Naive thymus-derived CD8-positive, alpha-beta T cell (primary cell): Measurements from ENCODE around the gene ASTN2. TPM values are rescaled to one million over a fixed set of nuclear protein-coding genes. Genes with fewer than 3 reads are reported as not detected.

Experiments used
- ATAC-seq, 2 donors: fragments of 150-1000 bp; cut with Tn5 transposase in 1 of 2; sonication (Bioruptor Pico), chemical (Tn5 transposase) in 1 of 2; 1 replicate in 1 of 2; 2 replicates in 1 of 2; pipeline ENCODE4 v1.10.0; 2021; ENCODE audit warnings: mild to moderate bottlenecking in 2 of 2, moderate library complexity in 2 of 2
- POLR2A ChIA-PET: fragments of 350-600 bp; sonication (Branson Sonifier 250); formaldehyde crosslinking; loops from one replicate; lab custom pipeline; 2021; ENCODE audit warnings: antibody characterized with exemption; lab: Charles Lee
- DNase-seq, 10 donors: peaks; one replicate each; pipeline versions ENCODE4 v3.0.0 to v3.0.0-alpha.2; 2020 to 2022
- H3K27ac Mint-ChIP-seq, 10 donors: one replicate each; pipeline ENCODE4 v1.8.0; 2020 to 2022; ENCODE audit warnings: mild to moderate bottlenecking in 10 of 10, mixed read lengths in 10 of 10, moderate library complexity in 4 of 10, inconsistent platforms in 1 of 10
- H3K27me3 Mint-ChIP-seq, 5 donors: one replicate each; pipeline ENCODE4 v1.8.0; 2021 to 2022; ENCODE audit warnings: mixed read lengths in 5 of 5
- H3K36me3 Mint-ChIP-seq, 3 donors: one replicate each; pipeline ENCODE4 v1.8.0; 2020 to 2022; ENCODE audit warnings: mixed read lengths in 3 of 3, mild to moderate bottlenecking in 2 of 3, inconsistent platforms in 1 of 3
- H3K4me1 Mint-ChIP-seq, 4 donors: one replicate each; pipeline ENCODE4 v1.8.0; 2021 to 2022; ENCODE audit warnings: mixed read lengths in 4 of 4
- H3K4me3 Mint-ChIP-seq, 10 donors: one replicate each; pipeline ENCODE4 v1.8.0; 2020 to 2022; ENCODE audit warnings: mild to moderate bottlenecking in 10 of 10, mixed read lengths in 10 of 10, moderate library complexity in 6 of 10, inconsistent platforms in 1 of 10
- H3K9me3 Mint-ChIP-seq, 9 donors: one replicate each; pipeline ENCODE4 v1.8.0; 2020 to 2022; ENCODE audit warnings: mixed read lengths in 9 of 9, mild to moderate bottlenecking in 3 of 9, inconsistent platforms in 1 of 9, moderate library complexity in 1 of 9
- polyA plus RNA-seq, 3 donors: library from polyadenylated mRNA; unstranded; fragments of 300-500 nt; fragmentation: Illumina TruSeq; gene quantifications; one replicate each; pipeline ENCODE4 v1.2.3, GENCODE V29; 2021
- total RNA-seq, 8 experiments: library from RNA in 2 of 8; stranded (reverse) in 2 of 8; gene quantifications; one replicate each; pipeline ENCODE4 v1.2.3 and lab custom pipeline; 2021 to 2026

The ASTN2 gene
- total and polyA plus RNA-seq, 5 experiments from 2014 or later, result 1.2 to 3.8 (median 3.2) TPM

GRCh38 chr9:117014061-117014460 lies 400.8 kb downstream of the ASTN2 start:
- ATAC-seq (no peak), DNase-seq (no peak)
- Mint-ChIP-seq H3K27me3 (peaks cover 0 to 4% (median 0%) of the 10 kb centered on the region in 5 donors), H3K27ac (no peak overlapping the region), H3K4me1 (no peaks in the 10 kb centered on the region), H3K36me3 (no peaks in the 10 kb centered on the region), H3K4me3 (no peak overlapping the region), H3K9me3 (peaks cover 0 to 18% (median 5%) of the 10 kb centered on the region in 9 donors)
- POLR2A ChIA-PET, result no interaction called here

GRCh38 chr9:117013440-117013995 lies 401.3 kb downstream of the ASTN2 start:
- no peaks in the 10 kb centered on the region for H3K4me1 Mint-ChIP-seq
- peaks cover 0 to 15% (median 3%) of the 10 kb centered on the region in 9 donors for H3K9me3 Mint-ChIP-seq
- peaks cover 0 to 4% (median 0%) of the 10 kb centered on the region in 5 donors for H3K27me3 Mint-ChIP-seq
- DNase-seq (no peak), ATAC-seq (no peak)
- no peak overlapping the region for H3K4me3 Mint-ChIP-seq
- H3K36me3 Mint-ChIP-seq, result no peaks in the 10 kb centered on the region
- H3K27ac Mint-ChIP-seq, result no peak overlapping the region
- POLR2A ChIA-PET, result no interaction called here

GRCh38 chr9:117010061-117010460 lies 404.8 kb downstream of the ASTN2 start:
- Mint-ChIP-seq H3K36me3 (no peaks in the 10 kb centered on the region), H3K27me3 (peaks cover 0 to 13% (median 0%) of the 10 kb centered on the region in 5 donors), H3K27ac (no peak overlapping the region), H3K4me3 (no peak overlapping the region), H3K4me1 (no peaks in the 10 kb centered on the region), H3K9me3 (peaks cover 0 to 39% (median 3%) of the 10 kb centered on the region in 9 donors)
- DNase-seq (no peak), ATAC-seq (no peak)
- POLR2A ChIA-PET, result no interaction called here

GRCh38 chr9:117008876-117009275 lies 406.0 kb downstream of the ASTN2 start:
- Mint-ChIP-seq H3K27ac (no peak overlapping the region), H3K9me3 (peaks cover 0 to 39% (median 2%) of the 10 kb centered on the region in 9 donors), H3K36me3 (no peaks in the 10 kb centered on the region), H3K4me3 (no peak overlapping the region), H3K4me1 (no peaks in the 10 kb centered on the region), H3K27me3 (peaks cover 0 to 9% (median 0%) of the 10 kb centered on the region in 5 donors)
- POLR2A ChIA-PET, result no interaction called here
- ATAC-seq, result no peak
- no peak for DNase-seq

- Mint-ChIP-seq H3K27ac (no peak overlapping the region), H3K4me1 (no peaks in the 10 kb centered on the region), H3K27me3 (peaks cover 0 to 9% (median 0%) of the 10 kb centered on the region in 5 donors), H3K36me3 (no peaks in the 10 kb centered on the region), H3K9me3 (peaks cover 0 to 39% (median 2%) of the 10 kb centered on the region in 9 donors), H3K4me3 (no peak overlapping the region)
- POLR2A ChIA-PET, result no interaction called here
- no peak for ATAC-seq
- DNase-seq, result no peak
These were observed 406.4 kb downstream of the ASTN2 start for GRCh38 chr9:117008461-117008860.

- Mint-ChIP-seq H3K9me3 (peaks cover 0 to 34% (median 3%) of the 10 kb centered on the region in 9 donors), H3K4me1 (no peaks in the 10 kb centered on the region), H3K36me3 (no peaks in the 10 kb centered on the region), H3K27me3 (peaks cover 0 to 9% (median 0%) of the 10 kb centered on the region in 5 donors), H3K27ac (no peak overlapping the region), H3K4me3 (no peak overlapping the region)
- POLR2A ChIA-PET, result no interaction called here
- DNase-seq (no peak), ATAC-seq (no peak)
These were observed 412.2 kb downstream of the ASTN2 start for GRCh38 chr9:117002686-117003085.

- ATAC-seq, result no peak
These were observed 414.0 kb downstream of the ASTN2 start for GRCh38 chr9:117000834-117001233.

GRCh38 chr9:117000196-117000723 lies 414.6 kb downstream of the ASTN2 start:
- no peak overlapping the region for H3K27ac Mint-ChIP-seq
- no peaks in the 10 kb centered on the region for H3K4me1 Mint-ChIP-seq

More at GRCh38 chr9:117000834-117001233, 414.0 kb downstream of the ASTN2 start:
- Mint-ChIP-seq H3K9me3 (peaks cover 0 to 17% (median 2%) of the 10 kb centered on the region in 9 donors), H3K27me3 (peaks cover 0 to 3% (median 0%) of the 10 kb centered on the region in 5 donors), H3K4me3 (no peak overlapping the region), H3K27ac (no peak overlapping the region), H3K36me3 (no peaks in the 10 kb centered on the region), H3K4me1 (no peaks in the 10 kb centered on the region)
- DNase-seq, result no peak
- POLR2A ChIA-PET, result no interaction called here

GRCh38 chr9:116998305-116998704 lies 416.6 kb downstream of the ASTN2 start:
- H3K9me3 Mint-ChIP-seq, result peaks cover 0 to 11% (median 0%) of the 10 kb centered on the region in 9 donors
- no peak overlapping the region for H3K4me3 Mint-ChIP-seq
- peaks cover 0 to 3% (median 0%) of the 10 kb centered on the region in 5 donors for H3K27me3 Mint-ChIP-seq
- no peak for ATAC-seq
- POLR2A ChIA-PET, result no interaction called here
- H3K36me3 Mint-ChIP-seq, result no peaks in the 10 kb centered on the region
- no peaks in the 10 kb centered on the region for H3K4me1 Mint-ChIP-seq
- no peak for DNase-seq
- H3K27ac Mint-ChIP-seq, result no peak overlapping the region

More at GRCh38 chr9:117000196-117000723, 414.6 kb downstream of the ASTN2 start:
- Mint-ChIP-seq H3K9me3 (peaks cover 0 to 12% (median 1%) of the 10 kb centered on the region in 9 donors), H3K27me3 (peaks cover 0 to 3% (median 0%) of the 10 kb centered on the region in 5 donors), H3K36me3 (no peaks in the 10 kb centered on the region), H3K4me3 (no peak overlapping the region)
- POLR2A ChIA-PET, result no interaction called here
- ATAC-seq (no peak), DNase-seq (no peak)

GRCh38 chr9:116992865-116993264 lies 422.0 kb downstream of the ASTN2 start:
- Mint-ChIP-seq H3K4me3 (no peak overlapping the region), H3K9me3 (peaks cover 0 to 22% (median 0%) of the 10 kb centered on the region in 9 donors), H3K4me1 (peaks cover 0 to 3% (median under 1%) of the 10 kb centered on the region in 4 donors), H3K27ac (no peak overlapping the region), H3K27me3 (peaks cover 0 to 13% (median 0%) of the 10 kb centered on the region in 5 donors), H3K36me3 (no peaks in the 10 kb centered on the region)
- ATAC-seq (no peak), DNase-seq (no peak)
- POLR2A ChIA-PET, result no interaction called here

GRCh38 chr9:116991051-116991450 lies 423.8 kb downstream of the ASTN2 start:
- Mint-ChIP-seq H3K27ac (no peak overlapping the region), H3K27me3 (peaks cover 0 to 16% (median 0%) of the 10 kb centered on the region in 5 donors), H3K4me1 (peaks cover 0 to 5% (median under 1%) of the 10 kb centered on the region in 4 donors), H3K4me3 (no peak overlapping the region), H3K9me3 (peaks cover 0 to 22% (median 0%) of the 10 kb centered on the region in 9 donors), H3K36me3 (no peaks in the 10 kb centered on the region)
- DNase-seq (no peak), ATAC-seq (no peak)
- POLR2A ChIA-PET, result no interaction called here

GRCh38 chr9:116990592-116990991 lies 424.3 kb downstream of the ASTN2 start:
- no peak overlapping the region for H3K27ac Mint-ChIP-seq
- DNase-seq, result no peak
- no peak for ATAC-seq
- peaks cover 0 to 5% (median under 1%) of the 10 kb centered on the region in 4 donors for H3K4me1 Mint-ChIP-seq
- no peak overlapping the region for H3K4me3 Mint-ChIP-seq
- no peaks in the 10 kb centered on the region for H3K36me3 Mint-ChIP-seq
- H3K27me3 Mint-ChIP-seq, result peaks cover 0 to 16% (median 0%) of the 10 kb centered on the region in 5 donors
- peaks cover 0 to 22% (median 0%) of the 10 kb centered on the region in 9 donors for H3K9me3 Mint-ChIP-seq
- POLR2A ChIA-PET, result no interaction called here

GRCh38 chr9:116987721-116988485 lies 427.0 kb downstream of the ASTN2 start:
- H3K4me3 Mint-ChIP-seq, result no peak overlapping the region
- H3K4me1 Mint-ChIP-seq, result peaks cover 0 to 5% (median under 1%) of the 10 kb centered on the region in 4 donors
- peaks cover 0 to 12% (median 2%) of the 10 kb centered on the region in 5 donors for H3K27me3 Mint-ChIP-seq
- POLR2A ChIA-PET, result no interaction called here
- peaks cover 0 to 18% (median 0%) of the 10 kb centered on the region in 9 donors for H3K9me3 Mint-ChIP-seq
- H3K36me3 Mint-ChIP-seq, result no peaks in the 10 kb centered on the region
- no peak overlapping the region for H3K27ac Mint-ChIP-seq
- no peak for ATAC-seq
- no peak for DNase-seq
